Measurements from ENCODE around the gene CTSH. TPM values are rescaled to one million over a fixed set of nuclear protein-coding genes. Genes with fewer than 3 reads are reported as not detected.

Gene CTSH
- total RNA-seq, 1 donor from 2014 or later, result 141 TPM

DNA sequence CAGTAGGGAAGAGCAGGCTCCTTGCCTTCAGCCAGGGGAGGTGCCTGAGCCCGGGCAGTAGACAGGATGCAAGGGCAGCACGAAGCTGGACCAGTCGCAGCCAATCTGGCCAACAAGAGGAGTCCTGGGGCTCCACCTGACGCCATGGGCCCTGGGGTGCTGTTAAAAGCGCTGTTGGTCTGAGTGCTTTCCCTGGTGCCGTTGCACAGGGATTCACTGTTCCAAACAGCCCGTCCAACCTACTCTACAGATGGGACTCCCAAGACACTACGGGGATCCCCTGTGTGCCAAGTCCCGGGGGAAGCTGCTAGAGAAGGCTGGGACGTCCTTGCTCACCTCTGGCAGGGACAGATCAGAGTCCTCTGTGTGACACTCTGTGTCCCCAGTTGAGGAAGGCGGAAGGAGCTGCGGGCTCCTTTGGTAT, 632 bp downstream of the CTSH start:
- TF ChIP-seq, protein P1, sequence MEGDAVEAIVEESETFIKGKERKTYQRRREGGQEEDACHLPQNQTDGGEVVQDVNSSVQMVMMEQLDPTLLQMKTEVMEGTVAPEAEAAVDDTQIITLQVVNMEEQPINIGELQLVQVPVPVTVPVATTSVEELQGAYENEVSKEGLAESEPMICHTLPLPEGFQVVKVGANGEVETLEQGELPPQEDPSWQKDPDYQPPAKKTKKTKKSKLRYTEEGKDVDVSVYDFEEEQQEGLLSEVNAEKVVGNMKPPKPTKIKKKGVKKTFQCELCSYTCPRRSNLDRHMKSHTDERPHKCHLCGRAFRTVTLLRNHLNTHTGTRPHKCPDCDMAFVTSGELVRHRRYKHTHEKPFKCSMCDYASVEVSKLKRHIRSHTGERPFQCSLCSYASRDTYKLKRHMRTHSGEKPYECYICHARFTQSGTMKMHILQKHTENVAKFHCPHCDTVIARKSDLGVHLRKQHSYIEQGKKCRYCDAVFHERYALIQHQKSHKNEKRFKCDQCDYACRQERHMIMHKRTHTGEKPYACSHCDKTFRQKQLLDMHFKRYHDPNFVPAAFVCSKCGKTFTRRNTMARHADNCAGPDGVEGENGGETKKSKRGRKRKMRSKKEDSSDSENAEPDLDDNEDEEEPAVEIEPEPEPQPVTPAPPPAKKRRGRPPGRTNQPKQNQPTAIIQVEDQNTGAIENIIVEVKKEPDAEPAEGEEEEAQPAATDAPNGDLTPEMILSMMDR (IDR thresholded peaks at IDR 0.05; ENCODE audit: unreplicated experiment), result no peak
- H3K4me3 Mint-ChIP-seq, result peak overlapping the region; percentile 80
- peaks cover 1% of the 10 kb centered on the region for H3K36me3 Mint-ChIP-seq
- DNase-seq (ENCODE audit: low spot score in 2 of 2, unreplicated experiment in 2 of 2), result peak in 1 of 2 experiments; percentile 47
- H3K9me3 Mint-ChIP-seq, result no peaks in the 10 kb centered on the region
- peak overlapping the region; percentile 97 for H3K27ac Mint-ChIP-seq
- peaks cover 2% of the 10 kb centered on the region for H3K27me3 Mint-ChIP-seq (ENCODE audit: low read depth)
- H3K4me1 Mint-ChIP-seq, result peaks cover 26% of the 10 kb centered on the region

DNA sequence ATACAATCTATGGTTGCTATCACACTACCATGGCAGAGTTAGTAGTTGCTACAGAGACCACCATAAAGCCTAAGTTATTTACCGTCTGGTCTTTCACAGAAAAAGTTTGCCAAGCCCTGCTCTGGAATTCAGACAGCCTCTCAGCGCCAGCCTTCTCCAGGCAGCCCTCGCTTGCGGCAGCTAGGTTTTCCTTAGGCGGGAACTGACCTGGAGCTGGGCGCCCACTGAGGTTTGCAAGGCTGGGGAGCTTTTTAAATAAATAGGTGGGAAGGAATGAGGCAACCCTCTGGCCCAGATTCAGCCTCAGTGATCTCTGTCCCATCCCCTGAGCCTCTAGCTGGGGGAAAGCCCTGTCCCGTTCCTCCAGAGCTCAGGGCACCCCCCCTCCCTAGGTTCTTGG, 1.2 kb downstream of the CTSH start:
- peaks cover 26% of the 10 kb centered on the region for H3K4me1 Mint-ChIP-seq
- H3K4me3 Mint-ChIP-seq, result peak overlapping the region; percentile 80
- TF ChIP-seq, protein P1 (IDR thresholded peaks at IDR 0.05; ENCODE audit: unreplicated experiment), result no peak
- no peaks in the 10 kb centered on the region for H3K9me3 Mint-ChIP-seq
- H3K27me3 Mint-ChIP-seq (ENCODE audit: low read depth), result peaks cover 2% of the 10 kb centered on the region
- DNase-seq (ENCODE audit: low spot score in 2 of 2, unreplicated experiment in 2 of 2), result peak in 1 of 2 experiments; percentile 49
- peak overlapping the region; percentile 97 for H3K27ac Mint-ChIP-seq
- H3K36me3 Mint-ChIP-seq, result peaks cover 6% of the 10 kb centered on the region

DNA sequence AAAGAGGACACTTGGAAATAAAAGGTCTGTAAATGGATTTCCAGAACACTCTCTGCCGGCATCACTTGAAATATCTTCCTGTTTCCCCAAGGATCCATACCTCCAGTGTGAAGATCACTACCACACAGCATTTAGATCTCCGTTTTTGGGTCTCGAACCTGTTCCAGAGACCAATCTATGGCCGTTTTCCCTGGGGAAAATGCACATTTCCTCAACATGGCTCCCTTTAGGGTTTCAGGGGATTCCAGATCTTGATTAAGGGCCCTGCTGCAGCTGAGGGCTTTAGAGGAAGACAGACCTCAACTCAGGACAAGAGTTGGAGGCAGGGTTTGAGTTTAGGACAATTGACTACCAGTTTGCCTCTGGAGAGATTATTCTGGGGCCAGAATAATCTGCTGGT, 2.1 kb downstream of the CTSH start:
- Mint-ChIP-seq H3K27me3 (ENCODE audit: low read depth) (peaks cover 2% of the 10 kb centered on the region), H3K9me3 (no peaks in the 10 kb centered on the region), H3K27ac (peak overlapping the region; percentile 97), H3K36me3 (peaks cover 11% of the 10 kb centered on the region), H3K4me1 (peaks cover 22% of the 10 kb centered on the region), H3K4me3 (no peak overlapping the region)
- no peak for DNase-seq (ENCODE audit: low spot score in 2 of 2, unreplicated experiment in 2 of 2)
- TF ChIP-seq, protein P1 (IDR thresholded peaks at IDR 0.05; ENCODE audit: unreplicated experiment), result no peak

DNA sequence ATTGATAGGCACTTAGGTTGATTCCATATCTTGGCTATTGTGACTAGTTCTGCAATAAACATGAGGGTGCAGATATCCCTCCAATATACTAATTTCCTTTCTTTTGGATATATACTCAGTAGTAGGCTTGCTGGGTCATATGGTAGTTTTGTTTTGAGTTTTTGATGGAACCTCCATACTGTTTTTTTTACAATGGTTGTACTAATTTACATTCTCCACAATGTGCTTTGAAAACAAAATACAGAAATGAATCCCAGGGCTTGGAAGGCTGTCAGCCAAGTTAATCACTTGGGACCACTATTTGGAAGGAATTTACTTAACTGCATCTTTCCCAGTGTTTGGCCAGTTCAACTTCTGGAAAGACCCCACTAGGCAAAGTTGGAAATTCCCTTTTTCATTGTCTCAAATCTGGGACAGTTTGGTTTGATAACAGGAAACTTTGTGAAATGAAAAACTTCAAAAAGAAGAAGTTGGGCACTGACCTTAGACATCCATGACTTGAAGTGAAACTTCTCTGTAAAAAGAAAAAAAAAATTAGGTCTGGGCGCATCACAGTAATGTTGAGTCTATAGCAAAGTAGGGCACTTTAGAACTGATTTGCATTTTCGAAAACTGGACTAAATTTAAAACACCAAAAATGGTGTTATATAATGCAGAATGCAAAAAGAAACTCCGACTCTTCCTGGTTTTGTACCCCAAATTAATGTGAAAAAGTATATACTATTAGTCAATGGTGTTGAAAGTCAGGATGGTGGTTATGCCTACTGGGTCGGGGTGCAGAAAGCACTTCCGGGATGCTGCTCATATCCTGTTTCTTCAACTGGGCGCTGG, 6.0 kb downstream of the CTSH start:
- no peak overlapping the region for H3K4me3 Mint-ChIP-seq
- no peak for DNase-seq (ENCODE audit: low spot score in 2 of 2, unreplicated experiment in 2 of 2)
- no peaks in the 10 kb centered on the region for H3K27me3 Mint-ChIP-seq (ENCODE audit: low read depth)
- H3K27ac Mint-ChIP-seq, result no peak overlapping the region
- TF ChIP-seq, protein P1 (IDR thresholded peaks at IDR 0.05; ENCODE audit: unreplicated experiment), result no peak
- peaks cover 22% of the 10 kb centered on the region for H3K36me3 Mint-ChIP-seq
- peaks cover 15% of the 10 kb centered on the region for H3K4me1 Mint-ChIP-seq
- no peaks in the 10 kb centered on the region for H3K9me3 Mint-ChIP-seq

DNA sequence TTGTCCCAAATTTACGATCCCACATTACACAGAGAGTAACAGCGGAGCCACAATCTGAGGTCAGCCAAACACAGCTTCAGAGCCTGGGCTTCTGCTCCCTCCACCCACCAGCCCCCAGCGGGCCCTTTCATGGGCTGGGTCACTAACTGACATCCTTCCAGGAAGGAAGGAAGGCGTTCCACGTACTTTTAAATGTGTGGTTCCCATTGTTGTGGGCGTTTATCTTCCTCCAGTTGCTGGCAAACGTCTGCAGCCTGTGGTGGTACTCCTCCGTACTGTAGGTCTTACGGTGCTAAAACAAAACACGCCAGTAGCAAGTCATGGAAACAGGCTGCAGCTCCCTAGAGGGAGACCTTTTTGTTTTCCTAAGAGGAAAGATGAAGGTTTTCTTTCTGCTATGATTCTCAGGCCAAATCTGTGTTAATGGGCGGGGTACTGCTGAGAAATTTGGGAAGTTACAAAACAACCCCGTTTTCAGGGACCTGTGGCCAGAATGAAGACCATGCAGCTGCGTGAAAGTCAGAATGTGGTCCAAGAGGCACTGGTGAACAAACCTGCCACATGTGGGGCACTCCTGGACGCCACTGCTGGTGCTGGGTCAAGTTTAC, 7.6 kb downstream of the CTSH start:
- DNase-seq (ENCODE audit: low spot score in 2 of 2, unreplicated experiment in 2 of 2), result no peak
- no peaks in the 10 kb centered on the region for H3K27me3 Mint-ChIP-seq (ENCODE audit: low read depth)
- H3K9me3 Mint-ChIP-seq, result no peaks in the 10 kb centered on the region

More for the DNA sequence above, 7.6 kb downstream of the CTSH start:
- Mint-ChIP-seq H3K36me3 (peaks cover 29% of the 10 kb centered on the region), H3K4me1 (peaks cover 8% of the 10 kb centered on the region), H3K4me3 (no peak overlapping the region), H3K27ac (no peak overlapping the region)
- TF ChIP-seq, protein P1 (IDR thresholded peaks at IDR 0.05; ENCODE audit: unreplicated experiment), result no peak

All from mesothelial cell of epicardium (in vitro differentiated cells).